HL-60 (cell line): ENCODE data around the gene DBX1.

Experiments
- DNase-seq, 2 experiments: peaks; one replicate each; pipeline ENCODE4 v3.0.0-alpha.2; 2010 to 2020; ENCODE audit warnings: low read depth in 1 of 2, low spot score in 1 of 2
- H3K27ac ChIP-seq: fragments of 250-450 bp; sonication (Bioruptor Pico); replicated peaks from 2 replicates; pipeline ENCODE4 v1.5.1; 2020; ENCODE audit warnings: mild to moderate bottlenecking, moderate library complexity
- H3K27me3 ChIP-seq: fragments of 250-450 bp; sonication (Bioruptor Pico); 2 replicates; pipeline ENCODE4 v1.5.1; 2021; ENCODE audit warnings: mild to moderate bottlenecking, moderate library complexity; ENCODE audit not compliant: insufficient read depth, poor library complexity, severe bottlenecking
- H3K4me3 ChIP-seq: replicated peaks from 2 replicates; pipeline ENCODE4 v1.5.1; 2011; ENCODE audit warnings: mild to moderate bottlenecking, control low read depth, low read length; ENCODE audit not compliant: insufficient read depth
- CTCF ChIP-seq: IDR thresholded peaks from one replicate; pipeline ENCODE4 v1.5.1; 2011; ENCODE audit warnings: low read length, control low read depth, inconsistent platforms; ENCODE audit not compliant: insufficient read depth
- GABPA ChIP-seq: IDR thresholded peaks from 2 replicates; pipeline ENCODE4 v1.6.1; 2012; ENCODE audit warnings: low read depth
- POLR2AphosphoS5 ChIP-seq: IDR thresholded peaks from 2 replicates; pipeline ENCODE4 v1.6.1; 2012; ENCODE audit warnings: low read depth
- REST ChIP-seq: IDR thresholded peaks from 2 replicates; pipeline ENCODE4 v1.6.1; 2012; ENCODE audit warnings: low read depth; ENCODE audit not compliant: insufficient replicate concordance
- SPI1 ChIP-seq: IDR thresholded peaks from 2 replicates; pipeline ENCODE4 v1.6.1; 2012; ENCODE audit warnings: low read depth, mild to moderate bottlenecking, borderline replicate concordance

DBX1 gene

GRCh38 chr11:20161230-20161918 lies 1.1 kb upstream of the DBX1 start:
- H3K27me3 ChIP-seq = peaks cover 65% of the 10 kb centered on the region
- no peak overlapping the region for H3K4me3 ChIP-seq
- TF ChIP-seq CTCF (no peak), POLR2AphosphoS5 (no peak), REST (no peak), GABPA (no peak), SPI1 (no peak)
- H3K27ac ChIP-seq = no peak overlapping the region
- DNase-seq = no peak

- H3K4me3 ChIP-seq = no peak overlapping the region
- no peak for TF ChIP-seq REST
- no peak for DNase-seq
- H3K27me3 ChIP-seq = peaks cover 71% of the 10 kb centered on the region
- no peak overlapping the region for H3K27ac ChIP-seq
These were observed 551 bp downstream of the DBX1 start for GRCh38 chr11:20159466-20160381.

GRCh38 chr11:20158597-20159257 lies 1.5 kb downstream of the DBX1 start:
- H3K27me3 ChIP-seq = peaks cover 62% of the 10 kb centered on the region
- no peak overlapping the region for H3K27ac ChIP-seq
- TF ChIP-seq SPI1 (no peak), REST (peak; percentile 91)
- DNase-seq = no peak
- no peak overlapping the region for H3K4me3 ChIP-seq
